IPS-18a (cell line): ENCODE data around the gene FARSB.
A peak's percentile ranks its signal among the peaks of the same experiment; 100 is the strongest.

Experiments used
- H3K27ac ChIP-seq: one replicate; pipeline ENCODE4 v1.5.1; 2013; ENCODE audit warnings: low read length
- H3K27me3 ChIP-seq: one replicate; pipeline ENCODE4 v1.6.1; 2013; ENCODE audit warnings: mild to moderate bottlenecking, low read length; ENCODE audit not compliant: control insufficient read depth, insufficient read depth
- H3K36me3 ChIP-seq: one replicate; pipeline ENCODE4 v1.6.1; 2013; ENCODE audit warnings: low read depth, low read length; ENCODE audit not compliant: control insufficient read depth
- H3K4me1 ChIP-seq: one replicate; pipeline ENCODE4 v1.6.1; 2013; ENCODE audit warnings: low read depth, low read length; ENCODE audit not compliant: control insufficient read depth
- H3K4me3 ChIP-seq: one replicate; pipeline ENCODE4 v1.5.1; 2013; ENCODE audit warnings: low read length
- H3K9ac ChIP-seq: one replicate; pipeline ENCODE4 v1.6.1; 2013; ENCODE audit warnings: mild to moderate bottlenecking, low read length, moderate library complexity
- H3K9me3 ChIP-seq: one replicate; pipeline ENCODE4 v1.6.1; 2013; ENCODE audit warnings: low read depth, low read length; ENCODE audit not compliant: control insufficient read depth

The FARSB gene

DNA sequence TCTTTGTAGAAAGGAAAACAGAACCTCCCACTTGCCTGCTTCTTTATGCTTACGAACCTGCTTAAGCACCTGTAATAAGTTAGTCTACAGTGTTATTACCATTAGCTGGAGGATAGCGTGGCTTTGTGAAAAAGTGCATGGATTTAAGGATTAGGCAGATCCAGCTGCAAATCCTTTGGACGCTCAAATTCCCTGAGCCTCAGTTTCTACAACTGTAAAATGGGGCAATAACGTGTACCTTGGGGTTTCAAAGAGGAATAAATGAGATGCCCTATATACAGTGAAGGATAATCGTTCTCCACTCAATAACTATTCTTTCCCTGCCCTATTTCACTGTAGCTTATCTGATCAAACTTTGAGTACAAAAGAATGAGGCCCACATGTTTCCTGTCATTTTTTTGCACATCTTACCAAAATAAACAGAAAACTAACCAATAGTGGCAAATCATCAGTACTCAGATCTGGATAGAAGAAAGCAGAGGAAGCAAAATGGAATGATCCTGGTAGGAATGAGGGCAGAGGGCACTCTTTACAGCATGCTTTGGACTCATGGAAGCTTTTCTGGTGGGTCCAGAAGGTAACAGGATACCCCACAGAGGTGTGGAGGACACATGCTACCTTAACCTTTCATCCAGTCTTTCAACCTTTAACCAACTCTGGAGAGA is 30.3 kb upstream of the FARSB start:
- Histone ChIP-seq H3K9me3 (no peaks in the 10 kb centered on the region), H3K4me1 (no peaks in the 10 kb centered on the region), H3K27me3 (no peaks in the 10 kb centered on the region), H3K27ac (no peak overlapping the region), H3K9ac (no peak overlapping the region), H3K36me3 (no peaks in the 10 kb centered on the region), H3K4me3 (no peak overlapping the region)

DNA sequence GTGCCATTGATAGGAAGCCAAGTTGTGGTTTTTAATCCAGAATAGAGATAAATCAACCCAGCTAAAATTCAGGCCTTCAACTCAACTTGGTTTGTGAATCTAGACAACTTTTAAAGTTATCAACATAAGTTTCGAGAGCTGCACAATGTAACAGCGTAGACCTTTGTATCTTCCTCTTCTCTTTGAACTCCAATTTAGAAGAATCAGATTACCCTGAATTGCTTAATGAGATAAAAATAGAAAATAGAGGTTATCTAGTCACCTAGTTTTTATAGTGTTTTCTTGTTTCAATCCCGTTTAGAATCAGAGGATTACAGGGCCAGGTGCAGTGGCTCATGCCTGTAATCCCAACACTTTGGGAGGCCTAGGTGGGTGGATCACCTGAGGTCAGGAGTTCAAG is 27.9 kb upstream of the FARSB start:
- H3K27ac ChIP-seq, result no peak overlapping the region
- no peaks in the 10 kb centered on the region for H3K4me1 ChIP-seq
- H3K9ac ChIP-seq, result no peak overlapping the region
- H3K4me3 ChIP-seq, result no peak overlapping the region
- no peaks in the 10 kb centered on the region for H3K36me3 ChIP-seq
- no peaks in the 10 kb centered on the region for H3K9me3 ChIP-seq
- no peaks in the 10 kb centered on the region for H3K27me3 ChIP-seq

GRCh38 chr2:222677981-222678380 is 22.1 kb upstream of the FARSB start:
- Histone ChIP-seq H3K9ac (no peak overlapping the region), H3K4me3 (no peak overlapping the region), H3K27ac (no peak overlapping the region)

DNA sequence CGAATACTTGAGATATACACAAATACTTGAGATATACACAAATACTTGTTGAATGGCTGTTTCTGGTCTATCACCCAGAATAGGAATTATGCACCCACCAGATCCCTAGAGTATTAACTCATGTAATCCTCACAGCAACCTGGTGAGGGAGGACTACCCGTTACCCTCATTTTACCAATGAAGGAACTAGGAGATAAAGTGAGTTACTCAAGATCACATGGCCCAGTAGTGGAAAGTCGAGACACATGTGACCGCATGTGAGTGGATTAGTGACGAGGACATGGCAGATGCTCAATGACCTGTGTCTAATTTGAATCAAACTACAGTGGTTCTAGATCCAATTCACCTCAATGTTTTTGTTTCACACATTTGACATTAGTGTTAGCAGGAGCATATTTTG is 18.0 kb upstream of the FARSB start:
- H3K9ac ChIP-seq, result no peak overlapping the region
- no peaks in the 10 kb centered on the region for H3K4me1 ChIP-seq
- no peak overlapping the region for H3K4me3 ChIP-seq
- no peaks in the 10 kb centered on the region for H3K36me3 ChIP-seq
- peaks cover 35% of the 10 kb centered on the region for H3K27me3 ChIP-seq
- H3K9me3 ChIP-seq, result no peaks in the 10 kb centered on the region
- no peak overlapping the region for H3K27ac ChIP-seq

More at GRCh38 chr2:222677981-222678380, 22.1 kb upstream of the FARSB start:
- Histone ChIP-seq H3K9me3 (no peaks in the 10 kb centered on the region), H3K4me1 (no peaks in the 10 kb centered on the region), H3K27me3 (no peaks in the 10 kb centered on the region), H3K36me3 (no peaks in the 10 kb centered on the region)

DNA sequence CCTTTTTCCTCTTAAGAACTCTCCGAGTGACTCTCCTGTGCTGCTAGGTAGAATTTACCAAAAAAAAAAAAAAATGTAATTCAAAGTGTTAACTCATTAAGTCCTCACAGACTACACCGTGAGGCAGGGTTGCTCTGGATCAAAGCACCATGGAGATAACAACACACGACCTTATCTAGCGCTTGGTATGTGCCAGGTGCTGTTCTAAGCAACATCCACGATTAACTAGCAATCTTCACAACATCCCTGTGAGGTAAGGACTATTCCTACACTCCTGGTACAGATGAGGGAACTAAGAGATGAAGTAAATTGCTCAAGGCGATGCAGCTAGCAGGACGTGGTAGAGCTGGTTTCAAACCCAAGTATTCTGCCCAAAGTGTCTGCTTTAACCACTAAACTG is 17.4 kb upstream of the FARSB start:
- H3K9ac ChIP-seq, result no peak overlapping the region
- no peaks in the 10 kb centered on the region for H3K36me3 ChIP-seq
- no peak overlapping the region for H3K27ac ChIP-seq
- peaks cover 35% of the 10 kb centered on the region for H3K27me3 ChIP-seq
- H3K4me1 ChIP-seq, result no peaks in the 10 kb centered on the region
- no peaks in the 10 kb centered on the region for H3K9me3 ChIP-seq
- H3K4me3 ChIP-seq, result no peak overlapping the region

DNA sequence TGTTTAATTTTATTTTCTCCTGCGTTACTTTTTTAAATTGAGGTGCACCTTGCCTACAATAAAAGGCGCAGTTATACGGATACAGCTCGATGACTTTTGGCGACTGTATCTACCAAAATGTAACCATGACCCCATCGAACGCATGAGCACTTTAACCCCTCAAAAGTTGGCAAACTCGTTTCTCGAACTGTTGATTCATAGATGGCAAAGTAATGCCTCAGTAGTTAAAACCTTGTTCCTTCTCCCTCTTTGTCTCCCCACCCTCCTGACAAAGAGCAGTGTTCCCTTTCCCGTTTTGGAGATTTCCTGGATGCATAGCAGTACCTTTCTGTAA is 16.1 kb upstream of the FARSB start:
- H3K27ac ChIP-seq, result no peak overlapping the region
- H3K36me3 ChIP-seq, result no peaks in the 10 kb centered on the region
- H3K4me1 ChIP-seq, result no peaks in the 10 kb centered on the region
- H3K9me3 ChIP-seq, result no peaks in the 10 kb centered on the region
- H3K9ac ChIP-seq, result peak overlapping the region; percentile 28
- H3K4me3 ChIP-seq, result peak overlapping the region; percentile 70
- peaks cover 35% of the 10 kb centered on the region for H3K27me3 ChIP-seq

DNA sequence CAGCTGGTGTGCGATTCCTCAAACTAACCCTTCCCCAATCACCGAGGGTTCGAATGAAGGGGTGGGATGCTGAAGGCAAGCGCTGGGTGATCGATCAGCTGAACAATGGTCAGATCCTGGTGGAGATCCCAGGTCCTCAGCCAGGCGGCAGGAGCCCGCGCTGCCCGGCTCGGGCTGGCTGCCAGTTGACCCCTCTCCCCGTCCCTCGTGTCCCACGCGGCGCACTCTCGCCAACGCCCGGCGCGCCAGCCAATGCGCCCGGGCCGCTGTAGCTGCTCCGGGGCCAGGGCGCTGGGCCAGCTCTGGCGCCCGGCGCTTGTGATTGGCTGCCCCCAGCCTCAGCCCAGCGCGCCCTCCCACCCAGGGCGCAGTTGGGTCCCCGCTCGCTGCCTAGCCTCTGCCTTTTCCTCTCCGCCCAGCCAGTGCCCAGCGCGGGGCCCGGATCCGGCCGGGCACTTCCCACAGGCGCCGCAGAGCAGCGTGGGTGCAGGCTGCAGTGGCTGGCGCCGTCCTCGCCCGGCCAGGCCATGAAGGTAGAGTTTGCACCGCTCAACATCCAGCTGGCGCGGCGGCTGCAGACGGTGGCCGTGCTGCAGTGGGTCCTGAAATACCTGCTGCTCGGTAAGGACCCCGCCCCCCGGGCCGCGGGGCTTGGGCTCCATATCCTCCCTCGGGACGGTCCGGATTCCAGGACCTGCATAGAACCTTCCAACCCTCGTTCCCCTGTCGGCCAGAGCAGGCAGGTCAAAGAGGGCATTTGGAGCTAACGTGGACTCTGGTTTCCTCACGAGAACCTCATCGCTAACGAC is 15.6 kb upstream of the FARSB start, which contains the start of gene MOGAT1:
TSS of gene MOGAT1 (plus strand) at position 400 of the 809 bp plus-strand sequence. CDS start at position 528, 128 bp downstream.
- Histone ChIP-seq H3K9ac (peak within 1 kb of the TSS; percentile 28), H3K4me3 (peak within 1 kb of the TSS; percentile 70)

GRCh38 chr2:222670191-222671038 is 14.5 kb upstream of the FARSB start:
- Histone ChIP-seq H3K27ac (no peak overlapping the region), H3K9me3 (no peaks in the 10 kb centered on the region), H3K27me3 (peaks cover 35% of the 10 kb centered on the region), H3K36me3 (no peaks in the 10 kb centered on the region), H3K4me3 (peak overlapping the region; percentile 70), H3K9ac (no peak overlapping the region), H3K4me1 (no peaks in the 10 kb centered on the region)

More for the DNA sequence above, 15.6 kb upstream of the FARSB start, which contains the start of gene MOGAT1:
- Histone ChIP-seq H3K9me3 (no peaks in the 10 kb centered on the region), H3K36me3 (no peaks in the 10 kb centered on the region), H3K27ac (no peak within 1 kb of the TSS), H3K4me1 (no peaks in the 10 kb centered on the region), H3K27me3 (peaks cover 35% of the 10 kb centered on the region)

- Histone ChIP-seq H3K27me3 (peaks cover 35% of the 10 kb centered on the region), H3K4me1 (no peaks in the 10 kb centered on the region), H3K27ac (no peak overlapping the region), H3K9me3 (no peaks in the 10 kb centered on the region), H3K9ac (no peak overlapping the region), H3K4me3 (no peak overlapping the region), H3K36me3 (no peaks in the 10 kb centered on the region)
Observed at GRCh38 chr2:222669353-222669752, 13.5 kb upstream of the FARSB start.

DNA sequence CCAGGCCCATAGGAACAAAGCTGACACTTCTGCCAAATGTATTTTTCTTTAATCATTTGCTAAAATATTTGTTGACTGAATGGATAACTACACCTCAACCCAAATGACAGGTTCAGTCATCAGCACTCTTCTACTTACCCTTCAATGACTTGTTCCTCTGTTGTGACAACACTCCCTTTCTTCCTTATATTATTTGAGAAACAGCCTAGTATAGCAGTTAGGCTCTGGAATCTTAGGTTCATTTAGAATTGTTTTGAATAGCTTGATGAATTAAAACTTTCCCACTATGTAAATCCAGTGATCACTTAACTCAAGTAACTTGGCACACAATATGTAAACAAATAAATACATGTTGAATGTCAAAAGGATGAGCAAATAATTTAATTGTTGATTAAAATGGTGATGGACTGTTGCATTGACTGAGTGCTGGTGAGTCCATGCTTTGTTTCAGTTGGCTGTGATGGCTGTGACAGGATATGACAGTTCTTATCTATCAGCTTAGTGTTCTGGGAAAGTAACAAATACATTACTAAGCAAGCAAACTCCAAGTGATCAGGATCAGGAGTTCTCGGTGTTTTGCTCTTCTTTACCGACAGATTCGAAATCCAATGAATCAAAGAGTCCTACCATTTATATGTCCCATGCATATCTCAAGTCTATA is 12.7 kb upstream of the FARSB start:
- Histone ChIP-seq H3K27me3 (peaks cover 35% of the 10 kb centered on the region), H3K9ac (no peak overlapping the region), H3K9me3 (no peaks in the 10 kb centered on the region)

DNA sequence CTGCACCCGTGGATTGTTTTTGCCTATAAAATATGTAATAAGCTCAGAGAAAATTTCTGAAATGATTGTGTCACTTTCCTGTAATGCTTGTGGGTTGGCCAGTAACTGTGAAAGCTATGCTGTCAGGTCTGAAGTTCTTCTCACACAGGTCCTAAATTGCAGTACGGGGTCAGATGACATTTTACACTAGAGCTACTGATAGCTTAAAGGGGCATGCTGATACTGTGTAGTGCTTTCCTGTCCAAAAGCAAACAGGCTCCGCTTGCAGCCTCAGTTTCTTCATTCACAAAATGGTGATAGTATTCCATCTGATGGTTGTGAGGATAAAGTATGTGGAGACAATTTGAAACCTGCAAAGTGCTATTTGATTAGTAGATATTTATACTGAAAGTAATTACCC is 7.6 kb upstream of the FARSB start:
- no peak overlapping the region for H3K27ac ChIP-seq
- no peak overlapping the region for H3K9ac ChIP-seq
- no peaks in the 10 kb centered on the region for H3K4me1 ChIP-seq
- H3K27me3 ChIP-seq, result no peaks in the 10 kb centered on the region
- H3K36me3 ChIP-seq, result no peaks in the 10 kb centered on the region
- no peaks in the 10 kb centered on the region for H3K9me3 ChIP-seq
- H3K4me3 ChIP-seq, result no peak overlapping the region

More for the DNA sequence above, 12.7 kb upstream of the FARSB start:
- H3K4me1 ChIP-seq, result no peaks in the 10 kb centered on the region
- H3K27ac ChIP-seq, result no peak overlapping the region
- no peak overlapping the region for H3K4me3 ChIP-seq
- H3K36me3 ChIP-seq, result no peaks in the 10 kb centered on the region
